ENCODE data around the gene NIPA2. TPM values are rescaled to one million over a fixed set of nuclear protein-coding genes. Genes with fewer than 3 reads are reported as not detected.

NIPA2 gene
- total RNA-seq, 1 experiment from 2014 or later: 77.9 TPM

DNA sequence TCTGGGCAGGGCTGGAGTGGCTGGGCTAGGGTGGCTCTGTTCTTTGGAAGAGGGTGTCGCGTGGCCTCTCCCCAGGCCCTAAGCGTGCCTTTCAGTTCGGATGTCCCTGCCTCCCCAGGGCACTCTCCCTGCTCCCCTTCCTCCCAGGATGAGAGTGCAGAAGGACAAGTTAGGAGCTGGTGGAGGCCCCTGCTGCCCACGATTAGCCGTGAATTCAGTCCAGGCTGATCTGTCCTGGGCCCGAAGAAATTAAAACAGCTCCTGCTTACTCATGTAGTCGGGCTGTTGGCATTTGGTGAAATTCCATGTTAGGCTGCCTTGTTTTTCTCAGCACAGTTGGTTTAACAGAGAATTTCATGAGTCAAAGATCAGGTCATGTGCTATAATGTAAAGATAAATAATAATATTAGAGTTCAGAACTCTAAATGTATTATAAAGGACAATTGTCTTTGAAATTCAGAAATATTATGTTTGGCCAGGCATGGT is 27.6 kb upstream of the NIPA2 start:
- Histone ChIP-seq H2BK20ac (ENCODE audit: low read depth, low read length, poor library complexity, severe bottlenecking) (no peak overlapping the region), H2AK5ac (ENCODE audit: insufficient read length, low read length) (no peak overlapping the region), H2AFZ (ENCODE audit: low read length) (no peak overlapping the region), H3K23ac (ENCODE audit: insufficient read length, low read depth, low read length) (no peak overlapping the region), H3K79me2 (ENCODE audit: insufficient read depth, low read length) (peaks cover 6% of the 10 kb centered on the region), H3K56ac (ENCODE audit: insufficient read length, low read depth, low read length) (no peak overlapping the region), H3K4ac (ENCODE audit: low read depth, low read length) (no peak overlapping the region), H3K9me3 (ENCODE audit: control insufficient read depth, low read depth, low read length) (no peaks in the 10 kb centered on the region), H2BK5ac (ENCODE audit: insufficient read length, low read length) (no peak overlapping the region), H4K5ac (ENCODE audit: insufficient read length, low read depth, low read length) (no peak overlapping the region), H4K91ac (ENCODE audit: insufficient read length, low read depth, low read length) (no peak overlapping the region), H3K23me2 (ENCODE audit: insufficient read length, low read depth, low read length, poor library complexity, severe bottlenecking) (no peaks in the 10 kb centered on the region), H3K14ac (ENCODE audit: insufficient read depth, low read length) (no peak overlapping the region), H4K8ac (replicated peaks; ENCODE audit: insufficient read length, low read depth, low read length) (no peak overlapping the region), H2BK120ac (ENCODE audit: low read depth, low read length, poor library complexity, severe bottlenecking) (no peak overlapping the region), H3K9ac (ENCODE audit: extremely low read depth, insufficient read length, low read length) (no peak overlapping the region), H3K27me3 (ENCODE audit: insufficient read depth, low read length) (no peaks in the 10 kb centered on the region), H2BK12ac (ENCODE audit: insufficient read length, low read depth, low read length) (no peak overlapping the region), H3K4me2 (ENCODE audit: insufficient read depth, insufficient read length, low read length) (no peak overlapping the region), H2BK15ac (ENCODE audit: low read depth, low read length) (no peak overlapping the region), H3K18ac (ENCODE audit: insufficient read length, low read depth, low read length) (no peak overlapping the region), H3K4me1 (ENCODE audit: insufficient read depth, low read length) (no peaks in the 10 kb centered on the region), H3K27ac (ENCODE audit: insufficient read length, low read depth, low read length) (no peak overlapping the region), H3K79me1 (ENCODE audit: insufficient read depth, low read depth, low read length, poor library complexity, severe bottlenecking) (peaks cover 3% of the 10 kb centered on the region), H3T11ph (ENCODE audit: low read length) (no peak overlapping the region), H4K20me1 (ENCODE audit: control insufficient read depth, insufficient read depth, insufficient read length) (no peaks in the 10 kb centered on the region)
- TF ChIP-seq, protein P1, sequence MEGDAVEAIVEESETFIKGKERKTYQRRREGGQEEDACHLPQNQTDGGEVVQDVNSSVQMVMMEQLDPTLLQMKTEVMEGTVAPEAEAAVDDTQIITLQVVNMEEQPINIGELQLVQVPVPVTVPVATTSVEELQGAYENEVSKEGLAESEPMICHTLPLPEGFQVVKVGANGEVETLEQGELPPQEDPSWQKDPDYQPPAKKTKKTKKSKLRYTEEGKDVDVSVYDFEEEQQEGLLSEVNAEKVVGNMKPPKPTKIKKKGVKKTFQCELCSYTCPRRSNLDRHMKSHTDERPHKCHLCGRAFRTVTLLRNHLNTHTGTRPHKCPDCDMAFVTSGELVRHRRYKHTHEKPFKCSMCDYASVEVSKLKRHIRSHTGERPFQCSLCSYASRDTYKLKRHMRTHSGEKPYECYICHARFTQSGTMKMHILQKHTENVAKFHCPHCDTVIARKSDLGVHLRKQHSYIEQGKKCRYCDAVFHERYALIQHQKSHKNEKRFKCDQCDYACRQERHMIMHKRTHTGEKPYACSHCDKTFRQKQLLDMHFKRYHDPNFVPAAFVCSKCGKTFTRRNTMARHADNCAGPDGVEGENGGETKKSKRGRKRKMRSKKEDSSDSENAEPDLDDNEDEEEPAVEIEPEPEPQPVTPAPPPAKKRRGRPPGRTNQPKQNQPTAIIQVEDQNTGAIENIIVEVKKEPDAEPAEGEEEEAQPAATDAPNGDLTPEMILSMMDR (conservative IDR thresholded peaks at IDR 0.05): no peak
- Mint-ChIP-seq H3K36me3 (ENCODE audit: insufficient read depth in 1 of 3, low read depth in 3 of 3) (peaks cover 0 to 11% (median 0%) of the 10 kb centered on the region in 3 experiments; a peak in 4 of 7 replicates), H3K27ac (no peak overlapping the region), H3K9me3 (no peaks in the 10 kb centered on the region), H3K4me1 (peaks cover 3 to 5% of the 10 kb centered on the region in 2 experiments; a peak in 2 of 4 replicates), H3K27me3 (ENCODE audit: low read depth) (no peaks in the 10 kb centered on the region), H3K4me3 (no peak overlapping the region)
- no CpG with 5 or more reads among the region's 8 CpGs for WGBS (ENCODE audit: extremely low coverage, insufficient read length, low lambda C conversion rate)
- DNase-seq: no peak

All from H9 (cell line).